Stimulated activated CD4-positive, alpha-beta T cell treated with anti-CD3 and anti-CD28 coated beads, TNF-alpha, amount 100 ng/mL, for 4 hours (primary cell): ENCODE results near the gene SCARF2.
"Not testable (repeated sequence)": the region's sequence is repeated elsewhere in the genome, so short reads cannot be mapped to it uniquely, and the experiment has no call there.

ENCODE experiments used
- DNase-seq, 3 experiments: peaks; one replicate each; pipeline ENCODE4 v3.0.0-alpha.2; 2020; ENCODE audit warnings: low read depth in 3 of 3

Gene SCARF2

DNA sequence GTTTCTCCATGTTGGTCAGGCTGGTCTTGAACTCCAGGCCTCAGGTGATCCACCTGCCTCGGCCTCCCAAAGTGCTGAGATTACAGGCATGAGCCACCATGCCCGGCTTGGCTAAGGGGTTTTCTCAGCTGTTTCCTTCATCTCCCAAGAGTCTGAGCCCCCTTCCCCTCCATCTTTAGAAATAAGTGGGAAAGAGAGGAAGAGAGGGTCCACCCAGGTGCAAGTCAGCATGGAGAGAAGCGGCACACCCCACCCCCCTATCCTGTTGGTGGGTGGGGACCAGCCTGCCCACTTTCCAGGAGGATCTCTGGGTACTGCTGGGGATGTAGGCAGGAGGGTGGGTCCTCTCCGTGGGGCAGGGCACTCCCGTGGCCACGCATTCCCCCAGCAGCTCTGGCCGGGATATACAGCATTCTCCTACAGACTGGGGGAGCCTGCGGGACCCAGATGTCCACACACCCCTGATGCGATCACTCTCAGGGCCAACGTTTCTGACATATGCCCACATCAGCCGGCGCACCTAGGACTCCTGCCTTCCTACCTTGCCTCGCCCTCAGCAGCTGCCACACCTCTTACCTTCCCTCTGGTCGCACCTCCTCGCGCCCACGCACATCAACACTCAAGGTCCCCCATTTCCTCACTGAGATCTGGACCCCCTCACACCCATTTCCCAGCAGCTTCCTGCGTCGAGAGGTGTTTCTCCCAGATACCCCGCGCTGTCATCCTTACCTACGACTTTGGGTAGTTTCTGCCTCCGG is 8.9 kb downstream of the SCARF2 start:
- no peak for DNase-seq

DNA sequence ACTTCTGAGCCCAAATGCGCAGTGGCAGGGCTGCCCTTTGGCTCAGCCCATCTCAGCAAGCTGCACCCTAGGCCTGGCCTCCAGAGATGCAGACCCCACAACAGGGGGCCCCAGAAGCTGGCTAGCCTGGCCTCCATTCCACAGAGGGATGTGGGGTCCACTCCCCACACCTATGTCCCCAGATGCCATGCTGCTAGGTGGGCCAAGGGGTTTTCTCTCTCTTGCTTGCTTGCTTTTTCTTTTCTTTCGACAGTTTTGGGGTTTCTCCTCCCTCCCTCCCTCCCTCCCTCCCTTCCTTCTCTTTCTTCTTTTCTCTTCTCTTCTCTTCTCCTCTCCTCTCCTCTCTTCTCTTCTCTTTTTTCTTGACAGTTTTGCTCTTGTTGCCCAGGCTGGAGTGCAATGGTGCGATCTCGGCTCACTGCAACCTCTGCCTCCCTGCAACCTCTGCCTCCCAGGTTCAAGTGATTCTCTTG is 9.6 kb downstream of the SCARF2 start:
- DNase-seq = no peak

DNA sequence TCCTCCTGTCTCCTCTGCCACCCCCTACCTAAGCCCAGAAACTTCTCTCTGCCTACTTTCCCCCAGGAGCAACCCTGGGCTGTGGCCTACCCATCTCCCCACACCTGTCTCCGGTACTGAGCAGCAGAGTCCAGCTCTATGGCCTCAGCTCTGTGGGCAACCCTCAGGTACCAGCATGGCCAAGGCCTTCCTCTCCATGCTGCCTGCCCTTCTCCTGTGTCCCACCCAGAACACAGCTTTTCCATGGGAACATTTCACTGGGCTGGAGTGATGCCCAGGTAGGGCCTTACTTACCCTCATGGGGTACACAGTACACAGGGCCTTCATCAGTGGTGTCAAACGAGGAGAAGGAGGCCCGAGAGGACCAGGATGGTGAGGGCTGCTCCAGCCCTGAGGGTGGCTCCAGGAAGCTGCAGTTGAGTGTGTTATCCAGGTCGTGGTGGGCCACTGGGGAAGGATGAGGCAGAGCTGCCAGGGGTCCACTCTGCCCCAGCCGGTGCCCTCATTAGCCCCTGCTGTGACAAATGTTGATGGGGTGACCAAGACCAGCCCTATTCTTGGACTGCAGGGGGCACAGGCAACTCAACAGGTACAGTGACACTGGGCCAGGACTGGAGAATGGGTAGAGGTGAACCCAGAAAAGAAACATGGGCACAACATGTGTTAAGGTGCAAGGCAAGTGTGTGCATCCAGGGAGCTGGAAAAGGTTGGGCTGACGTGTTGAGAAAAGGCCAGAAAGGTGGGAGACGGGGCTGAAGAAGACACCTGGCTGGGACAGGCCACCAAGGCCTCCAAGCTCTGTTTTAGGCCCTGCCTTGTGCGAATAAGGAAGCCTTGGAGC is 10.3 kb downstream of the SCARF2 start:
- no peak for DNase-seq

GRCh38 chr22:20426259-20426615 is 11.4 kb downstream of the SCARF2 start:
- no peak for DNase-seq

DNA sequence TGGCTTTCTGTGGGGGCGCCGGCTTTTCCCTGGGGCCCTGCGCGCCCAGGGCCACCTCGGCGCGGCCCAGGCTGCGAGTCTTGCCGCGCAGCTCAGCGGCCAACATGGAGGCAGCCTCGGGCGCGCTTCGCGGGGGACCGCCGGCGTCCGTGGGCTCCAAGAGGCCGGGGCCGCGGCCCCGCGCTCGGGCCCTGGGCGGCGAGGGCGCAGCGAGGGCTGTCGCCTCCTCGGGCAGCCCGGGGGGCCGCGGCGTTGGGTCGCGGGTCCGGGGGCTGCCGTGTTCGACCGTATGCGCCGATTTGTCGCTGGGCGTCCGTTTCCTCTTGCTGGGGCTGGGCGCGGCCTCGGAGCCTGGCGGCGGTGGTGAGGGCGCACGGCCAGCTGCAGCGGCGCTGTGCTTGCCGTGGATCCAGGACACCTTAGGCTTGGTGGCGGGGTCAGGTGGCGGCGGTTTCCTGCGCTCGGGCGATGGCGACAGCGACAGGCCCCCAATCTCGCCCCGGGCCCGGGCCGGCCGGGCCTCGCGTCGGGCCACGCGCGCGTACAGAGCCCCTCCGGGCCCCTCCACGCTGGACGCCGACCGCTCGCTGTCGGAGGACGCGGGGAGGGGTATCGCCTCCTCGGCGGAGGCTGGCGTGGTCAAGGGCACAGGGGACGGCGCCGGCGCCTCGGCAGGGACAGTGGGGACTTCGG is 11.9 kb downstream of the SCARF2 start:
- DNase-seq = no peak

- DNase-seq = no peak
Observed at GRCh38 chr22:20424932-20425565, 12.6 kb downstream of the SCARF2 start.

GRCh38 chr22:20424568-20424931 is 13.1 kb downstream of the SCARF2 start:
- no peak for DNase-seq

GRCh38 chr22:20423906-20424551 is 13.6 kb downstream of the SCARF2 start:
- DNase-seq = no peak

DNA sequence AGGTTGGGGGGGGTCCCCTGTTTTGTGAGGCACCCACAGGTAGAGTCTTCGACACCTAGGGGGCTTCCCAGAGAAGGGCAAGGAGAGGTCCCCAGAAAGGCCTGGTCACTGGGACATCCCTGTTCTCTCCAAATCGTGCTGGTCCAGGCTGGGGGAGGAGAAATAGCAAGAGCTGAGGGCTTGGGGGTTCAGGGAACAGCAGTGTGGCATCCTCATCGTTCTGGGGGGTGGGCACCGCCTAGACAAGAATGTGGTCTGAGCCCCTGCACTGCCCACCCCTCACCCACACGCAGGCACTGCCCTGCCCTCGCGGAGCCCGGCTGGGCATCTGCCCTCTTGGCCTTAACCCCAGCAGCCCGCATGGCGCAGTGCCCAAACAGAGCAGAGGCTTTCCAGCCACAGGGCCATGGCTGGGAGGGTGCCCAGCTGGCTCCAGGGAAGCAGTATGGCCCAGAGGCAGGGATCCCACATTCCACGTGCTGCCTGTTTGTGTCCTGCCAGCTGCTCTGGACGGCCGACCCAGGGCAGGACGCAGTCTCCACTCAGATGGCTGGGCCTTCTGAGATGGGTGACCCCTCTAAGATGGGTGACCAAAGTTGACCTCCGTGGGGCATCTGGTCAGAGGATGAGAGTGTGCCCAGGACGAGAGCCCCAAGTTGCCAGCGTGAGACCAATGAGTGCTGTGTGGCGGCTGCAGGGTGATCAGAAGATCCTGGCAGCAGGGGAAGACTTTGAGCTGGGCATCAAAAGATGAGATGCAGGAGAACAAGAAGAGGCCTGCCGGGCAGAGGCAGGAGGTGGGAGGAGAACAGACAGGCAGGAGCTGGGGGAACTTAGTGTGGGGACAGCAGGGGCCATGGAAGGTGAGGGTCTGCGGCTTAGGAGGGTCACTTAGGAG is 14.4 kb downstream of the SCARF2 start:
- no peak for DNase-seq

DNA sequence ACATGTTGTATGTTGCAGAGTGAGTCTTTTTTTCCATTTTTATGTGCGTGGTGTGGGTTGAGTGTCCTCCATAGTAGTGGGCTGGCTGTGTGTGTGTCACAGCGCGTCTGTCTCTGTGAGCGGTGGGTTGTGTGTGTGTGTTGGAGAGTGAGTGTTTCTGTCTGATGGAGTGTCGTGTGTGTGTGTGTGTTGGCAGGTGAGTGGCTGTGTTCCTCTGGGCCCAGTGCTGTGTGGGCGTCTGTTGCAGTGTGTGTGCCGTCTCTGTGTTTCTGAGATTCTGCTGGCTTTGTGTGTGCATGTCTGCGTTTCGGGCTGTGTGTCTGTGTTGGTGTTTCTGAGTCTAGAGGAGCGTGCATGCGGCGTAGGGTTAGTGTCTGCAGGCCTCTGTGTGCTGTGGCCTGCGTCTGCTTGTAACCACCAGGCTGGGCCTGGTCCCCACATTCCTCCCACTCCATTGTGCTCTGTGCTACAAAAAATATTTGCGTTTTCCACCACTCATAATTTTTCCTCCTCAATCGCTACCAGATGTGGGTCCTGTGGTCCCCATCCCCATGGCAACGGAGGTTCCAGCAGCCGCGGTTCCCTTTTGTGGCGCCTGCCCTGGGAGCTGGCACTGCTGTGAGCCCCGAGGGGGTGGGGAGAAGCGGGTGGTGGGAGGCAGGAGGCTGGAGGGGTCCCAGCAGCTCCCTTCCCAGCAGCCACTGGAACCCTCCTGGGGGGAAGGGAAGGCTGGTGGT is 15.2 kb downstream of the SCARF2 start:
- no peak for DNase-seq

GRCh38 chr22:20421507-20421874 is 16.1 kb downstream of the SCARF2 start:
- no peak for DNase-seq

DNA sequence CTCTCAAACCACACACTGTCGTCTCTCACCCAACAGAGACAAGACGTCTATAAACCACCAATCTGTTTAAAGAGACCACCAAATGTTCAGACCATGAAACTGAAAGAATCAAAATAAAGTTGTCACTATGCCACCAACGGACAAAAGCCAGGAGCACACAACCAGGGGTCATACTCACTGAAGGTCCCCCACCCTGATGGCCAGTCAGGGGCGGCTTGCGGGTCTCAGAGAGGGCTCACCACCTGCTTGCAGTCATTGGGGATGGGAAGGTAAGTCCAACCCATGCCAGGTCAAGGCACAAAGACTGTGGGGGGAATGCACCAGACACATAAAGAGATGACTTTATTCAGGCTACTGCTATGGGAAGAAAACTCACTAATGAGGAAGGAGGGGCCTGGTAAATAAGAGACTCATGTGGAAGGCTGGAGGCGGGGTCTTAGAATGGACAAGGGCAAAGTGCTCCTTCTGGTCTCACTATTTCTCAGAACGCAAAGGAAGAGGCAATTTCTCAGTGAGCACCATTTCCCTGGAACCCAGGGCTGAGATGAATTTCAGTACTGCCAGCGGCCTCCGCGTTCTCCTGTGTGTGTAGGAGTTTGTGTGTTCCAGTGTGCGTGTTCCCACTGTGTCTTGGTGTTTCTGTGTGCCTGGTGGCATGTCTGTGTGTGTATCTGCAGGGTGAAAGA is 17.3 kb downstream of the SCARF2 start:
- DNase-seq = no peak

GRCh38 chr22:20419664-20419951 is 18.0 kb downstream of the SCARF2 start:
- DNase-seq = no peak

GRCh38 chr22:20418211-20418788 is 19.3 kb downstream of the SCARF2 start:
- DNase-seq = peak in 2 of 3 experiments; percentile 53 to 64

GRCh38 chr22:20415699-20416098 is 21.9 kb downstream of the SCARF2 start:
- DNase-seq = not testable (repeated sequence)

DNA sequence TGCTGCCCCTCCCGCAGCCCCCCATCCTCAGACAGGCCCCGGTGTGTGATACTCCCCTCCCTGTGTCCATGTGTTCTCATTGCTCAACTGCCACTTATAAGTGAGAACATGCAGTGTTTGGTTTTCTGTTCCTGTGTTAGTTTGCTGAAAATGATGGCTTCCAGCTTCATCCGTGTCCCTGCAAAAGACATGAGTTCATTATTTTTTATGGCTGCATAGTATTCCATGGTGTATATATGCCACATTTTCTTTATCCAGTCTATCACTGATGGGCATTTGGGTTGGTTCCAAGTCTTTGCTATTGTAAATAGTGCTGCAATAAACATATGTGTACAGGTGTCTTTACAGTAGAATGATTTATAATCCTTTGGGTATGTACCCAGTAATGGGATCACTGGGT is 22.4 kb downstream of the SCARF2 start:
- DNase-seq = not testable (repeated sequence)

DNA sequence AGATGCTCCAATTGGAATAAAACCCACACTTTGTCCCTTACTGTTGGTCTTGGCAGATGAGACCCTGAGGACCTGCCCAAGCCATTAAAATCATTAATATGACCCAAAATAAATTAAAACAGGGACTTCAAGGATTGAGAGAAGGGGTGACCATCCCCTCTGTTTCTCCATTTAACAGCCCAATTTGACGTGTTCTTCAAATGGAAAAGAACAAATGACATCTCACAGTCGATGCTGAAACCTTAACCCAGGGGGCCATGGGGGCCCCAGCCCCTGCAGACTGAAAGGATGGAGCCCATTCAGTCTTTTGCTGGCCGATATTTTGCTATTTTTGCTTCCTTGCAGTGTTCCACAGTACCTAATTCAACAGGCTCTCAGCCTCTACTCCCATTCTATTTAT is 23.2 kb downstream of the SCARF2 start:
- no peak for DNase-seq

DNA sequence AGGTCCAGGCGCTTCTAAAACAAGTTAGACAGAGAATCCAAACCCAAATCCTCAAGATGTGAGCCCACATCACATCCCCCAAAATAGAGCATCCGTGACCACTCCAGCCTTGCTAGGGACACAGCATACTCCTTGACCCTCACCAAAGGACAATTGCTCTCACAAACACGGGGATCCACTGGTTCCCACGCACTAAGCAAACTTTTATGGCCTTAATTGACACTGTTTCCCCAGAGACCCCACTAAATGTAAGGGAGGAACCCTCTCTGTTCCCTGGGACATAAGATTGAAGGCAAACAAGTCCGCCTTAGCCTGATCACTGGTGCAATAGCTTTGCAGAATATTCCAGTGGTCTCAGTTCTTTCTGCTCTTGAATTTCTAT is 23.6 kb downstream of the SCARF2 start:
- DNase-seq = no peak
